GM12878 (cell line): ENCODE results near the gene MGRN1. TPM values are rescaled to one million over a fixed set of nuclear protein-coding genes. Genes with fewer than 3 reads are reported as not detected.
A peak's percentile ranks its signal among the peaks of the same experiment; 100 is the strongest.

ENCODE experiments used
- ATF2 ChIP-seq: IDR thresholded peaks from 2 replicates; pipeline ENCODE4 v1.6.1; 2012; ENCODE audit warnings: low read length, inconsistent platforms
- CBX3 ChIP-seq: fragments of 200-600 bp; sonication (generic); IDR thresholded peaks from 2 replicates; pipeline ENCODE4 v1.6.1; 2016; ENCODE audit warnings: low read depth, borderline replicate concordance
- CHD2 ChIP-seq: IDR thresholded peaks from 2 replicates; pipeline ENCODE4 v1.6.1; 2011; ENCODE audit warnings: low read depth, low read length, improper control_type of control experiment, borderline replicate concordance
- CREB1 ChIP-seq: IDR thresholded peaks from 2 replicates; pipeline ENCODE4 v1.6.1; 2012; ENCODE audit warnings: low read depth, mild to moderate bottlenecking, inconsistent platforms
- EGR1 ChIP-seq, 2 experiments: IDR thresholded peaks; 1 replicate in 1 of 2; 2 replicates in 1 of 2; pipeline ENCODE4 v1.6.1; 2011 to 2012; ENCODE audit warnings: low read depth in 2 of 2, low read length in 2 of 2, borderline replicate concordance in 1 of 2, mild to moderate bottlenecking in 1 of 2, moderate library complexity in 1 of 2
- EZH2 ChIP-seq: IDR thresholded peaks from 2 replicates; pipeline ENCODE4 v1.6.1; 2012; ENCODE audit warnings: low read depth, mild to moderate bottlenecking, control low read depth, inconsistent platforms, low read length, borderline replicate concordance; ENCODE audit not compliant: control insufficient read depth
- HSF1 ChIP-seq: fragments of 150-350 bp; IDR thresholded peaks from 2 replicates; pipeline ENCODE4 v1.6.1; 2014; ENCODE audit warnings: mild to moderate bottlenecking, low read depth, low read length
- IRF3 ChIP-seq: fragments of 450-650 bp; IDR thresholded peaks from 2 replicates; pipeline ENCODE4 v1.6.1; 2014; ENCODE audit warnings: mild to moderate bottlenecking
- IRF4 ChIP-seq: IDR thresholded peaks from 2 replicates; pipeline ENCODE4 v1.6.1; 2011; ENCODE audit warnings: low read depth, low read length
- IRF5 ChIP-seq: fragments of 450-650 bp; IDR thresholded peaks from 2 replicates; pipeline ENCODE4 v1.6.1; 2017; ENCODE audit warnings: borderline replicate concordance
- MEF2A ChIP-seq: IDR thresholded peaks from 2 replicates; pipeline ENCODE4 v1.6.1; 2011; ENCODE audit warnings: low read depth, mild to moderate bottlenecking, low read length, moderate library complexity; ENCODE audit not compliant: insufficient read depth
- MLLT1 ChIP-seq: fragments of 450-650 bp; IDR thresholded peaks from 2 replicates; pipeline ENCODE4 v1.6.1; 2016; ENCODE audit warnings: mild to moderate bottlenecking
- RAD51 ChIP-seq: fragments of 450-650 bp; IDR thresholded peaks from 2 replicates; pipeline ENCODE4 v1.6.1; 2016; ENCODE audit warnings: moderate library complexity, mild to moderate bottlenecking, inconsistent platforms
- SMAD1 ChIP-seq: fragments of 450-650 bp; IDR thresholded peaks from 2 replicates; pipeline ENCODE4 v1.6.1; 2018; ENCODE audit warnings: mild to moderate bottlenecking, low read depth; ENCODE audit not compliant: partially characterized antibody
- SPI1 ChIP-seq: IDR thresholded peaks from 2 replicates; pipeline ENCODE4 v1.6.1; 2011; ENCODE audit warnings: low read depth, mild to moderate bottlenecking, low read length, moderate library complexity, borderline replicate concordance; ENCODE audit not compliant: insufficient read depth
- SREBF2 ChIP-seq: IDR thresholded peaks from 2 replicates; pipeline ENCODE4 v1.6.1; 2012; ENCODE audit warnings: mild to moderate bottlenecking, low read length
- ZNF207 ChIP-seq: fragments of 450-650 bp; IDR thresholded peaks from 2 replicates; pipeline ENCODE4 v1.6.1; 2014; ENCODE audit warnings: antibody characterized with exemption, mild to moderate bottlenecking, borderline replicate concordance
- ZNF592 ChIP-seq: fragments of 450-650 bp; IDR thresholded peaks from 2 replicates; pipeline ENCODE4 v1.6.1; 2017; ENCODE audit warnings: mild to moderate bottlenecking, moderate library complexity
- polyA plus RNA-seq, 11 experiments: library from polyadenylated mRNA; depleted of rRNA in 4 of 11; unstranded in 6 of 11; stranded (reverse) in 5 of 11; fragments of >200 nt; fragmentation: Nextera tagmentation in 4 of 11; fragmentation: Illumina TruSeq in 1 of 11; extraction: Ambion mirVana in 4 of 11; extraction: Trizol in 1 of 11; gene quantifications; 1 replicate in 1 of 11; 2 replicates in 10 of 11; pipeline versions ENCODE4 v1.2.1 to v1.2.3, GENCODE V29; 2011 to 2016; ENCODE audit warnings: inconsistent platforms in 2 of 11, missing spikeins in 2 of 11, low read depth in 1 of 11
- total RNA-seq, 4 experiments: library from RNA; depleted of rRNA in 3 of 4; stranded (reverse); fragments of >200 nt in 3 of 4; fragmentation: Illumina TruSeq in 1 of 4; extraction: Trizol in 1 of 4; gene quantifications; 2 replicates each; pipeline versions ENCODE4 v1.2.1 to v1.2.3, GENCODE V29; 2013 to 2021

Gene MGRN1
- total and polyA plus RNA-seq, 10 of the 15 experiments (the other 5 are each of a cell fraction or from before 2014, with no cell fraction given): 0.35 to 86.7 (median 14.6) TPM

GRCh38 chr16:4616047-4616811, 8.4 kb upstream of the MGRN1 start (continued):
- no peak for TF ChIP-seq SMAD1
- no peak for TF ChIP-seq ATF2
- peak in 1 of 2 experiments; percentile 71; a peak in 1 of 3 replicates for TF ChIP-seq EGR1 (IDR thresholded peaks at IDR 0.05; ENCODE audit: borderline replicate concordance in 1 of 2, low read depth in 2 of 2, low read length in 2 of 2)
- TF ChIP-seq CBX3: no peak
- TF ChIP-seq IRF4: no peak
- TF ChIP-seq ZNF592: no peak
- no peak for TF ChIP-seq EZH2
- no peak for TF ChIP-seq SPI1
- peak; percentile 98 for TF ChIP-seq CREB1
- no peak for TF ChIP-seq HSF1
- TF ChIP-seq ZNF207: no peak
- TF ChIP-seq RAD51: no peak
- peak; percentile 82 for TF ChIP-seq IRF5
- no peak for TF ChIP-seq MEF2A
- TF ChIP-seq SREBF2: no peak
- TF ChIP-seq CHD2: peak; percentile 99
- peak; percentile 21; the same call in 1 of the 2 replicates for TF ChIP-seq MLLT1
- peak; percentile 75 for TF ChIP-seq IRF3
